Ishikawa (cell line): ENCODE data around the gene FBLN5.

Experiments used
- CREB1 ChIP-seq: IDR thresholded peaks from 2 replicates; pipeline ENCODE4 v1.6.1; 2012; ENCODE audit warnings: low read depth
- EGR1 ChIP-seq: IDR thresholded peaks from 2 replicates; pipeline ENCODE4 v1.6.1; 2012
- EP300 ChIP-seq: IDR thresholded peaks from 2 replicates; pipeline ENCODE4 v1.6.1; 2012; ENCODE audit warnings: borderline replicate concordance
- RAD21 ChIP-seq: IDR thresholded peaks from 2 replicates; pipeline ENCODE4 v1.6.1; 2012; ENCODE audit warnings: low read depth
- REST ChIP-seq: IDR thresholded peaks from 2 replicates; pipeline ENCODE4 v1.6.1; 2012; ENCODE audit warnings: low read depth, mild to moderate bottlenecking
- TAF1 ChIP-seq: IDR thresholded peaks from 2 replicates; pipeline ENCODE4 v1.6.1; 2012; ENCODE audit warnings: low read depth, mild to moderate bottlenecking
- TEAD4 ChIP-seq: IDR thresholded peaks from 2 replicates; pipeline ENCODE4 v1.6.1; 2012
- YY1 ChIP-seq: IDR thresholded peaks from 2 replicates; pipeline ENCODE4 v1.6.1; 2012; ENCODE audit warnings: low read depth
- TF ChIP-seq, protein P1 (sequence below): IDR thresholded peaks from 2 replicates; pipeline ENCODE4 v1.6.1; 2012
- TF ChIP-seq, protein P2 (sequence below): IDR thresholded peaks from 2 replicates; pipeline ENCODE4 v1.6.1; 2012

GRCh38 chr14:91872011-91872501, 75.4 kb downstream of the FBLN5 start:
- TF ChIP-seq EP300 (no peak), EGR1 (no peak), TAF1 (no peak), RAD21 (no peak), TEAD4 (no peak), CREB1 (no peak), REST (no peak), YY1 (no peak)
- TF ChIP-seq, protein P1, sequence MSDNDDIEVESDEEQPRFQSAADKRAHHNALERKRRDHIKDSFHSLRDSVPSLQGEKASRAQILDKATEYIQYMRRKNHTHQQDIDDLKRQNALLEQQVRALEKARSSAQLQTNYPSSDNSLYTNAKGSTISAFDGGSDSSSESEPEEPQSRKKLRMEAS, result no peak
- TF ChIP-seq, protein P2, sequence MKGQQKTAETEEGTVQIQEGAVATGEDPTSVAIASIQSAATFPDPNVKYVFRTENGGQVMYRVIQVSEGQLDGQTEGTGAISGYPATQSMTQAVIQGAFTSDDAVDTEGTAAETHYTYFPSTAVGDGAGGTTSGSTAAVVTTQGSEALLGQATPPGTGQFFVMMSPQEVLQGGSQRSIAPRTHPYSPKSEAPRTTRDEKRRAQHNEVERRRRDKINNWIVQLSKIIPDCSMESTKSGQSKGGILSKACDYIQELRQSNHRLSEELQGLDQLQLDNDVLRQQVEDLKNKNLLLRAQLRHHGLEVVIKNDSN, result no peak
